Stimulated activated CD4-positive, alpha-beta T cell treated with anti-CD3 and anti-CD28 coated beads, Interleukin-15, amount 100 ng/mL, for 24 hours (primary cell): ENCODE measurements around the gene C19orf25.

Experiments used
- DNase-seq: peaks from one replicate; pipeline ENCODE4 v3.0.0-alpha.2; 2020

The C19orf25 gene

DNA sequence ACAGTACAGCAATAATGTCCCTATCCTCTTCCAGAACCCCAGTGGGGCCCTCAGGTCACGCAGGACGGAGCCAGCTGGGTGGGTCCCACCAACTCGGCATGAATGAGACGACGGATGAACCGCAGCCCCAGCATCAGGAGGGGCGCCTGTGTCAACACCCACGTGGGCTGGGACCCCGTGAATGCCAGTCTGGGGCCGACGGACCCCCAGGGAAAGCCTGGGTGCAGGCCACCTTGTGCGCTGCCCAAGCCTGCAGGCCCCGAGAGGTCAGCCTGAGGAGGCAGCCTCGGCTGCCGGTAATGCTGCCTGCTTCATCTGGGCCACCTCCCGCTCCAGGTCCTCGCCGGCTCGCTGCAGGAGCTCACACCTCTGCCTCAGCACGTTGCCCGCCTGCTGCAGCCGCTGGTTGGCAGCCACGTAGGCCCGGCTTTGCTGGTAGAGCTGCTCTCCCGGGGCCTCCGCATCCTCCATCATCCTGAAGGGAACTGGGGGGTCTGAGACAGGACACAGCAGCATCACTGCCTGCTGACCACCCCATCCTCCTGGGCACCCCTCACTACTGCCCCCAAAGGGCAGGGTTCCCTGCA is 4.2 kb downstream of the C19orf25 start:
- no peak for DNase-seq

DNA sequence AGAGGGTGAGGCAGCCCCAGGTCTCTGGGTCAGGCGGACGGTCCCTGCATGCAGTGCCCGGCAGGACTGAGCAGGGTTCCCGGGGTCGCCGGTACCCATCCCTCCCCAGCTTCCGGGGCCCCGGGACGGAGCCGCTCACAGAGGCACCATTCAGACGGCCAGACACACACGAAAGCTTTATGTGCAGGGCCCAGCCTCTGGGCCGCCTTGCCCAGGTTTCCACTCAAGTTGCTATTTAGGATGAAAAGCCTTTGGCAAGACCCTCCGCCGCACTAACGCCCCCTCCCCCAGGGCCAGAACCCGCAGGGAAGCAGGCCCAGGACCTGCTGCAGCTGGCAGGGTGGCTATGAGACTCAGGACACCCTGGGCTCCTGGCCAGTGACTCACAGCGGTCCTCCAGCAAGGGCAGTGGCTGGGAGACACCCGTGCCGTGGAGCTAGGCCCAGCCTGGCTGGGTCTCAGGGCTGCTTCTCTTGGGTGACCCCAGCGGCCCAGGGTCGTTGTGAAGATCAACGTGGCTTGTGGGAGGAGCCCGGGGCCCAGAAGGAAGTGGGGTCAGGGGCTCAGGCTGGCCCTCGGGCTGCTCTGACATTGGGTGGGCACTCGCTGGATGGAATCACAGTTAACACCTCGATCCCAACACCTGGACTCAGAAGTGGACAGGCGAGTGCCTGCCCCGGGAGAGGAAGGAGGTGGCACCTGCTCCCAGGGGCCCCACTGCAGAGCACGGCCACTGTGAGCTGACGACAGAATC is 4.8 kb downstream of the C19orf25 start:
- DNase-seq, result no peak

DNA sequence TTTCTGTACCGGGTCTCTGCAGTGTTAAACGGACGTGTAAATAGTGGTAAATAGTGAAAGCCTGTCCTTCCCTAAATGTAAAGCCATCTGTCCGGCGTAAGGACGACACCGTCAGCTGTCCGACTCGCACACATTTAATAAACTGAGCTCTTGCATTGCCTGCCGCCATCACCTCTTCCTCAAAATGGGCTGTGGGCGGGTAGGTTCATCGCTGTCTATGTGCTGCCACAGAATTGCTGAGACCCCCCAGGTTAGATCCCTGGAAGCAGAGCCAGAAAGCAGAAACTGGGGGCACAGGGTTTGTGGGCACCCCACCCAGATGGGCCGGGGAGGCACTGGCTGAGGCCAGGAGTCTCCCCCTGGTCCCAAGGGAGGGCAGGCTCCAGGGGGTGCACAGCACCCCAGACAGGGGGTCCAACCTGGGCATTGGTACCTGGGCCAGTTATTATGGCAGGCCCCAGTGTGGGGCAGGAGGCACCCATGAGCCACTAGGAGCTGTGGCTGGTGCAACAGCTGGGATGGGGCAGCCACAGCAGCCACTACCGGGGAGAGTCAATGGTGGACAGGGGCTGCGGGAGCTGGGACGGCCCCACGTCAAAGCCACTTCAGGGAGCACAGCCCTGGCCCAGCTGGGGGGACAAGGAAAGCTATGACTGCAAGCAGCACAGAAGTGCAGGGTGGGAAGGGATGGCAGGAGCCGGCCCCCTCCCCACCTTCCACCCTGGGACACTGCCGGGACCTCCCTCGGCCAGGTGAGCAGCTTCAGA is 5.7 kb downstream of the C19orf25 start:
- no peak for DNase-seq

DNA sequence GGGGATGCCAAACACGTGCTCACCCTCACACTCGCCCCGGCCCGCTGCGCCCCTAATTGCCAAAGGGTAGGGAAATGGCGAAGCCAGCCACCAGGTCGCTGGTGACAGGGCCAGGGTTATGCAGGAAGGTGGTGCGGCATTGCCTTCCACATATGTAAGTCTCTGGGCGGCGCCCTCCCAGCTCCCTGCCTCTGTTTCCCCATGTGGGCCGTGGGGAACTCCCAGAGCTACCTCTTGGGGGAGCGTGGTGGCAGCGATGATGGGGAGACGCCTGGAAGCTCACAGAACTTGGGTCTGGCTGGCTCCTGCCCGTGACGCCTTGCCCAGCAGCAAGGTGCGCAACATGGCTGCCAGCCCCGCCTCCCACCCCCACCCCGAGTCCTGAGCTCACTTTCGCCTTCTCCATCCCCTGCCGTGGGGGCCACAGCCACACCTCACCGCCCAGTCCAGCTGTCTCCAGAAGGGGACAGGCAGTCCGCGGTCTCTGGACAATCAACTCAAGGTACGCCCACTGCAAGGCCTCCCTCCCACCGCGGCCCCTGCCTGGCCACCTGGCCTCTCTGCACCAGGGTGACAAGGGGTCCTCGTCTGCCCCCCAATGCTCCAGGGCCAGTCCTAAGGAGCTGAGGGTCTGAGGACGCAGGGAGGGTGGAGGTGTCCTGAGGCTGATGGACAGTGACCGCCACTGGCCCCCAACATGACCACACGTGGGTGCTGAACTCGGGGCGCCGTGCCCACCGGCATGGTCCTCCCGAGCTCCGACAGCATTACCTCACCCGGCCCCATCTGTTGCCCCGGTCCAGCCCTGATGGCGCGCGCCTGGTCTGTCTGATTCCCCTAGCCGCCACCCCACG is 6.6 kb downstream of the C19orf25 start:
- DNase-seq, result no peak

DNA sequence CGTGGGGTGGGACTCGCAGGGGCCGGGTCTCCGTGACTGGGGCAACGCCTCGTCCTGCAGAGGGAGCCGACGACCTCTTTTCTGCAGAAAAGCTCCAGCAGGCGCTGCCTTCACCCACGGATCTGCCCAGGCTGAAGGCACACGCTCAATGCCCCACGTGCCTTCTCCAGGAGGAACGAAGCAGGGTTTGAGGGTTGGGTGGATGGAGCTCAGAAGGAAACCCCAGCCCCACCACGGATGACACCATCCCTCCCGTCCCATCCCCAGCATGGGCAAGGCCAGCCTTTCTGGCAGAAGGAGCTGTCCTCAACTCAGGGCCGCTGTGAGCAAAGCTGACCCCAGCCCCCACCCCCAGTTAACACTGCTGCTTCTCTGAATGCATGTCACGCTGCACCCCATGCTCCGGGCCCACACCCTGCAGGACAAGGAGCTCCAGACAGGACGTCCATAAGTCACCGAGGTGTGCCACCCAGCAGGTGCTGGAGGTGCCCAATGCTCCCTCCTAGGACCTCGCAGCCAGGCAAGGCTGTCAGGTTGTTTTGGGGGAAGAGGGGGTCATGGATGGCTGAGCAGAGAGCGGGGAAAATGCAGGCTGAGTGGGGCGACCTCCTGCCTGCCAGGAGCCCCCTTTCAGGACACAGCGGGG is 7.4 kb downstream of the C19orf25 start:
- peak; percentile 40 for DNase-seq

DNA sequence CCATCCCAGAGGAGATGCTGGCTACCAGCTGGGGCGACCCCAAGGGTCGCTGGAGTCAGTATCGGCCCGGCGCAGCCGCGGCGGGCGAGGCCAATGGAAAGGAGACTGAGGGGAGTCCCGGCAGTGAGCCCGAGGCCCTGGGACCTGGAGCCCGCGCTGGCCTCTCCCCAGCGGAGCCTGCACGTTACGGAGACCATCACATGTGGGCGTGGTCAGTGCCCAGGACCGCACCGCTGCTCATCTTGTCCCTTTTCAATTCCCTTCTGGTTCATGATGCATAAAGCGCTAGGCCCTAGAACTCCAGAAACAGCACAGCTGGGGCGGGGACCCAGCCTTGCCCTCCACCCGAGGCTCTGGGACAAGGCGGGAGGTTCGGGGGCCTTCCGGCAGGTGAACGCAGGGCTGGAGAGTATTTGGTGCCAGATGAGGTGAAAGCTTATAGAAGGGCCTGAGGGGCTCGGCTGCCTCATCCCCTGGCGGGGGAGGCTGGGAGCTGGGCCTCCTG is 8.0 kb downstream of the C19orf25 start:
- DNase-seq, result peak; percentile 52

DNA sequence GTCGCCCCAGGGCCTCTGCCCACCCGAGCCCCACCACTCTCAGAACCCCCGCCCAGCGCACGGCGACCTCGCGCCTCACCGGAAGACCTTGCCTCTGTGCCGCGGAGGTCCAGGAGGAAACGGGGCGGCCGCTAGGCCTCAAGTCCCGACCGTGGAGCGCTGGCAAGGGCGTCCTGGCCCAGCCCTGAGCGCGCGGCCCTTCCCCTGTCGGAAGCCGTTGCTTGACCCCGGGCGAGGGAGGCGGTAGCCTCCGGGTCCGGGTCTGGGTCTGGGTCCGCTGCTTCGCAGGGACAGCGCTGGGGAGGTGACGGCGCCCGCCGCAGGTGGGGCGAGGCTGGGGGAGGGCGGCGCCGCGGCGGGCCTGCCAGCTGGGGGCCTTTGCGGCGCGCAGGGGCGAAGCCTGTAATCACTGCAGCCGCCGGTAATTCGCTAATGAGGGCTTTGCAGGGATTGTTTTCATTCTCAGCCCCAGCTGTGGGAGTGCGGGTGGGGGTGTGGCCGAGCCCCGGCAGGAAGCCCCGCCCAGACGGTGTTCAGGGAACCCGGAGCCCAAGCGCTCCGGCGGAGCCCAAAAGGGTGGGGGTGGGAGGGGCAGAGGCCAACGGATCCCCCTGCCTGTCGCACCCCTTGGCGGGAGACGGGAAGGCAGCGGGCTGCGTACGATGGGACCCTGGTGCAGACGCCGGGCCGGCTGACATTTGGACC is 8.6 kb downstream of the C19orf25 start:
- peak; percentile 85 for DNase-seq

DNA sequence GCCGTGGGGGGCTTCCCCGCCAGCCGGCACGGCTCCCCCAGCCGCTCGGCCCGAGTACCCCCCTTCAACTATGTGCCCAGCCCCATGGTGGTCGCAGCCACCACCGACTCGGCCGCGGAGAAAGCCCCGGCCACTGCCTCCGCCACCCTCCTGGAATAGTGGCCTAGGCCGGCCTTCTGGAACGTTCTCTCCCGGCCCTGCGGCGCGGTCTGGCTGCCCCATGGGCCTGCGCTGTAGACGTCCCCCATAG is 9.0 kb downstream of the C19orf25 start:
- DNase-seq, result no peak

DNA sequence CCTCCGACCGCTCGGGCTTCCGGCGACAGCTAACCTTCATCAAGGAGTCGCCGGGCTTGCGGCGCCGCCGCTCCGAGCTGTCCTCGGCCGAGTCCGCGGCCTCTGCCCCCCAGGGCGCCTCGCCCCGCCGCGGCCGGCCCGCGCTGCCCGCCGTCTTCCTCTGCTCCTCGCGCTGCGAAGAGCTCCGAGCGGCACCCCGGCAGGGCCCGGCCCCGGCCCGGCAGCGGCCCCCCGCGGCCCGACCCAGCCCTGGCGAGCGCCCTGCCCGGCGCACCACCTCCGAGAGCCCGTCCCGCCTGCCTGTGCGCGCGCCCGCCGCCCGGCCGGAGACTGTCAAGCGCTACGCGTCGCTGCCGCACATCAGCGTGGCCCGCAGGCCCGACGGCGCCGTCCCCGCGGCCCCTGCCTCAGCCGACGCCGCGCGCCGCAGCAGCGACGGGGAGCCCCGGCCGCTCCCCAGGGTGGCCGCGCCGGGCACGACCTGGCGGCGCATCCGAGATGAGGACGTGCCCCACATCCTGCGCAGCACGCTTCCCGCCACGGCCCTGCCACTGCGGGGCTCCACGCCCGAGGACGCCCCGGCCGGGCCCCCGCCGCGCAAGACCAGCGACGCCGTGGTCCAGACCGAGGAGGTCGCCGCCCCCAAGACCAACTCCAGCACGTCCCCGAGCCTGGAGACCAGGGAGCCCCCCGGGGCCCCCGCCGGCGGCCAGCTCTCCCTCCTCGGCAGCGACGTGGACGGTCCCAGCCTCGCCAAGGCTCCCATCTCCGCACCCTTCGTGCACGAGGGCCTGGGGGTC is 9.6 kb downstream of the C19orf25 start:
- peak; percentile 57 for DNase-seq

DNA sequence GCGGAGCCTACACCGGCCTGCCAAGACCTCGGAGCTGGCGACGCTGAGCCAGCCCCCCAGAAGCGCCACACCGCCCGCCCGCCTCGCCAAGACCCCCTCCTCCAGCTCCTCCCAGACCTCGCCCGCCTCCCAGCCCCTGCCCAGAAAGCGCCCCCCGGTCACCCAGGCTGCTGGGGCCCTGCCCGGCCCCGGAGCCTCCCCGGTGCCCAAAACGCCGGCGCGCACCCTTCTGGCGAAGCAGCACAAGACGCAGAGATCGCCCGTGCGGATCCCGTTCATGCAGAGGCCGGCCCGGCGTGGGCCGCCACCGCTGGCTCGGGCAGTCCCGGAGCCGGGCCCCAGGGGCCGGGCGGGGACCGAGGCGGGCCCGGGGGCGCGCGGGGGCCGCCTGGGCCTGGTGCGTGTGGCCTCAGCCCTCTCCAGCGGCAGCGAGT is 10.2 kb downstream of the C19orf25 start:
- peak; percentile 71 for DNase-seq

DNA sequence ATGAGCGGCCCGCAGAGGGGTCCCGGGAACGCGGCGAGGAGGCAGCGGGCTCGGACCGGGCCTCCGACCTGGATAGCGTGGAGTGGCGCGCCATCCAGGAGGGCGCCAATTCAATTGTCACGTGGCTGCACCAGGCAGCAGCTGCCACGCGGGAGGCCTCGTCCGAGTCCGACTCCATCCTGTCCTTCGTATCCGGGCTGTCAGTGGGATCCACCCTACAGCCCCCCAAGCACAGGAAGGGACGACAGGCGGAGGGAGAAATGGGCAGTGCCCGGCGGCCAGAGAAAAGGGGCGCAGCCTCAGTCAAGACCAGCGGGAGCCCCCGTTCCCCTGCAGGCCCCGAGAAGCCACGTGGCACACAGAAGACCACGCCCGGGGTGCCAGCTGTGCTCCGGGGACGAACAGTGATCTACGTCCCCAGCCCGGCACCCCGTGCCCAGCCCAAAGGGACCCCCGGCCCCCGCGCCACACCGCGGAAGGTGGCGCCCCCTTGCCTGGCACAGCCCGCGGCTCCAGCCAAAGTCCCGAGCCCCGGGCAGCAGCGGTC is 10.7 kb downstream of the C19orf25 start:
- DNase-seq, result no peak

DNA sequence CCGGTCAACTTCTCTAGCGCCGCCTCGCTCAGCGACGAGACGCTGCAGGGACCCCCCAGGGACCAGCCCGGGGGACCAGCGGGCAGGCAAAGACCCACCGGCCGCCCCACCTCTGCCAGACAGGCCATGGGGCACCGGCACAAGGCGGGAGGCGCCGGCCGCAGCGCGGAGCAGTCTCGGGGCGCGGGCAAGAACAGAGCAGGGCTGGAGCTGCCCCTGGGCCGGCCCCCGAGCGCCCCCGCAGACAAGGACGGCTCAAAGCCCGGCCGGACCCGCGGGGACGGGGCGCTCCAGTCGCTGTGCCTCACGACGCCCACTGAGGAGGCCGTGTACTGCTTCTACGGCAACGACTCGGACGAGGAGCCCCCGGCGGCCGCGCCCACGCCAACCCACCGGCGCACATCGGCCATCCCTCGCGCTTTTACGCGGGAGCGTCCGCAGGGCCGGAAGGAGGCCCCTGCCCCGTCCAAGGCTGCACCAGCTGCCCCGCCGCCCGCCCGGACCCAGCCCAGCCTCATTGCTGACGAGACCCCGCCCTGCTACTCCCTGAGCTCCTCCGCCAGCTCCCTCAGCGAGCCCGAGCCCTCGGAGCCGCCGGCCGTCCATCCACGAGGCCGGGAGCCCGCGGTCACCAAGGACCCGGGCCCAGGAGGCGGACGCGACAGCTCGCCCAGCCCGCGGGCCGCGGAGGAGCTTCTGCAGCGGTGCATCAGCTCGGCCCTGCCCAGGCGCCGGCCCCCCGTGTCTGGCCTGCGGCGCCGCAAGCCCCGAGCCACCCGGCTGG is 11.3 kb downstream of the C19orf25 start:
- peak; percentile 9 for DNase-seq

DNA sequence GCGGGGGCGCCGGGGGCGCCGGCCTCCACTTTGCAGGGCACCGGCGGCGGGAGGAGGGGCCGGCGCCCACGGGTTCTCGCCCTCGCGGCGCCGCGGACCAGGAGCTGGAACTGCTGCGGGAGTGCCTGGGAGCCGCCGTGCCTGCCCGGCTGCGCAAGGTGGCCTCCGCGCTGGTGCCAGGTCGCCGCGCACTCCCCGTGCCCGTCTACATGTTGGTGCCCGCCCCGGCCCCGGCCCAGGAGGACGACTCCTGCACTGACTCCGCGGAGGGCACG is 11.9 kb downstream of the C19orf25 start:
- no peak for DNase-seq

DNA sequence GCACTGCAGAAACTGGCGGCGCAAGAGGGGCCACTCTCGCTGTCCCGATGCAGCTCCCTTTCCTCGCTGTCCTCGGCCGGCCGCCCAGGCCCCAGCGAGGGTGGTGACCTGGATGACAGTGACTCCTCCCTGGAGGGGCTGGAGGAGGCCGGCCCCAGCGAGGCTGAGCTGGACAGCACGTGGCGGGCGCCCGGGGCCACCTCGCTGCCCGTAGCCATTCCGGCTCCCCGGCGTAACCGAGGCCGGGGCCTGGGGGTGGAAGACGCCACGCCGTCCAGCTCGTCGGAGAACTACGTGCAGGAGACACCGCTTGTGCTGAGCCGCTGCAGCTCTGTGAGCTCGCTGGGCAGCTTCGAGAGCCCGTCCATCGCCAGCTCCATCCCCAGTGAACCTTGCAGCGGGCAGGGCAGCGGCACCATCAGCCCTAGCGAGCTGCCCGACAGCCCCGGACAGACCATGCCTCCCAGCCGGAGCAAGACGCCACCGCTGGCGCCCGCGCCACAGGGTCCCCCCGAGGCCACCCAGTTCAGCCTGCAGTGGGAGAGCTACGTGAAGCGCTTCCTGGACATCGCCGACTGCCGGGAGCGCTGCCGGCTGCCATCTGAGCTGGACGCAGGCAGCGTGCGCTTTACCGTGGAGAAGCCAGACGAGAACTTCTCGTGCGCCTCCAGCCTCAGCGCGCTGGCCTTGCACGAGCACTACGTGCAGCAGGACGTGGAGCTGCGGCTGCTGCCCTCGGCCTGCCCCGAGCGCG is 12.4 kb downstream of the C19orf25 start:
- peak; percentile 16 for DNase-seq

DNA sequence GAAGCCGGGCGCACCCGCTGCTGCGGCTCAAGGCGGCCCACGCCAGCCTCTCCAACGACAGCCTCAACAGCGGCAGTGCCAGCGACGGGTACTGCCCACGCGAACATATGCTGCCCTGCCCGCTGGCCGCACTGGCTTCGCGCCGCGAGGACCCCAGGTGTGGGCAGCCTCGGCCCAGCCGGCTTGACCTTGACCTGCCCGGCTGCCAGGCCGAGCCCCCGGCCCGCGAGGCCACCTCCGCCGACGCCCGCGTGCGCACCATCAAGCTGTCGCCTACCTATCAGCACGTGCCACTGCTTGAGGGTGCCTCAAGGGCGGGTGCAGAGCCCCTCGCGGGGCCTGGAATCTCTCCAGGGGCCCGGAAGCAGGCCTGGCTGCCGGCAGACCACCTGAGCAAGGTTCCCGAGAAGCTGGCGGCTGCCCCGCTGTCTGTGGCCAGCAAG is 13.0 kb downstream of the C19orf25 start:
- DNase-seq, result no peak

DNA sequence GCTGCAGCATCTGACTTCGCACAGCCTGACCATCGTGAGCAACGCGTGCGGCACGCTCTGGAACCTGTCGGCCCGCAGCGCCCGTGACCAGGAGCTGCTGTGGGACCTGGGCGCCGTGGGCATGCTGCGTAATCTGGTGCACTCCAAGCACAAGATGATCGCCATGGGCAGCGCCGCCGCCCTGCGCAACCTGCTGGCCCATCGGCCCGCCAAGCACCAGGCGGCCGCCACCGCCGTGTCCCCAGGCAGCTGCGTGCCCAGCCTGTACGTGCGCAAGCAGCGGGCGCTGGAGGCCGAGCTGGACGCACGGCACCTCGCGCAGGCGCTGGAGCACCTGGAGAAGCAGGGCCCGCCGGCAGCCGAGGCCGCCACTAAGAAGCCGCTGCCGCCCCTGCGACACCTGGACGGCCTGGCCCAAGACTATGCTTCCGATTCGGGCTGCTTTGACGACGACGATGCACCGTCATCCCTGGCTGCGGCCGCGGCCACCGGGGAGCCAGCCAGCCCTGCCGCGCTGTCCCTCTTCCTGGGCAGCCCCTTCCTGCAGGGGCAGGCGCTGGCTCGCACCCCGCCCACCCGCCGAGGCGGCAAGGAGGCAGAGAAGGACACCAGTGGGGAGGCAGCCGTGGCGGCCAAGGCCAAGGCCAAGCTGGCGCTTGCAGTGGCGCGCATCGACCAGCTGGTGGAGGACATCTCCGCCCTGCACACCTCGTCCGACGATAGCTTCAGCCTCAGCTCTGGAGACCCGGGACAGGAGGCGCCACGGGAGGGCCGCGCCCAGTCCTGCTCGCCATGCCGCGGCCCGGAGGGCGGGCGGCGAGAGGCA is 13.6 kb downstream of the C19orf25 start:
- peak; percentile 60 for DNase-seq

DNA sequence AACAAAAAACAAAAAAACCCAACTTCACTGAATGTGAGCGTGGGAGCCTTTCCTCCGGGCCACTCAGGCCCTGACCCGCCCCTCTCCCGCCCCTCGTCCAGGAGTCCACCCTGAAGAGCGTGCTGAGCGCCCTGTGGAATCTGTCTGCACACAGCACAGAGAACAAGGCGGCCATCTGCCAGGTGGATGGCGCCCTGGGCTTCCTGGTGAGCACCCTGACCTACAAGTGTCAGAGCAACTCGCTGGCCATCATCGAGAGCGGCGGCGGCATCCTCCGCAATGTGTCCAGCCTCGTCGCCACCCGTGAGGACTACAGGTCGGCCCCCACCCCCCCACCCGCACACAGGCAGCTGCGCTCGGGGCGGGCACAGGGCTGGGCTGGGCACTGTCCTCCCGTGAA is 17.2 kb downstream of the C19orf25 start:
- no peak for DNase-seq
